OCI-LY3 (cell line): Measurements from ENCODE around the gene NIN.

Experiments
- H2AFZ ChIP-seq: fragments of 200-600, 300-600 bp; shearing (Covaris generic); 2 replicates; pipeline ENCODE4 v1.6.0; 2014; ENCODE audit warnings: antibody characterized with exemption, low read depth, low read length
- H3K27ac ChIP-seq: fragments of 200-600, 300-600 bp; sonication (generic); 2 replicates; pipeline ENCODE4 v1.5.1; 2014; ENCODE audit warnings: mild to moderate bottlenecking, low read length, moderate library complexity, mixed read lengths
- H3K27me3 ChIP-seq: fragments of 200-600, 300-600 bp; sonication (generic); 2 replicates; pipeline ENCODE4 v1.6.1; 2014; ENCODE audit warnings: low read depth, low read length, mixed read lengths
- H3K36me3 ChIP-seq: fragments of 200-600, 300-600 bp; sonication (generic); replicated peaks from 2 replicates; pipeline ENCODE3; 2014; ENCODE audit warnings: low read depth, low read length, mixed read lengths
- H3K4me1 ChIP-seq: fragments of 300-600, 200-600 bp; sonication (generic); 2 replicates; pipeline ENCODE4 v1.6.1; 2014; ENCODE audit warnings: low read length, mixed read lengths
- H3K4me2 ChIP-seq: fragments of 200-600, 300-600 bp; sonication (generic); 2 replicates; pipeline ENCODE4 v1.6.1; 2014; ENCODE audit warnings: low read length, mixed read lengths
- H3K4me3 ChIP-seq: fragments of 300-600, 200-600 bp; sonication (generic); 2 replicates; pipeline ENCODE4 v1.5.1; 2014; ENCODE audit warnings: antibody characterized with exemption, mild to moderate bottlenecking, low read length, moderate library complexity
- H3K79me2 ChIP-seq: fragments of 300-600, 200-600 bp; shearing (Covaris generic); 2 replicates; pipeline ENCODE4 v1.6.1; 2014; ENCODE audit warnings: mild to moderate bottlenecking, low read length, mixed read lengths
- H3K9ac ChIP-seq: fragments of 300-600, 200-600 bp; shearing (Covaris generic); 2 replicates; pipeline ENCODE4 v1.6.0; 2014; ENCODE audit warnings: mild to moderate bottlenecking, low read length, moderate library complexity
- H3K9me3 ChIP-seq: fragments of 200-600, 300-600 bp; shearing (Covaris generic); 2 replicates; pipeline ENCODE4 v1.6.1; 2014; ENCODE audit warnings: low read length, mixed read lengths; ENCODE audit not compliant: insufficient read depth
- H4K20me1 ChIP-seq: fragments of 200-600, 300-600 bp; sonication (generic); 2 replicates; pipeline ENCODE4 v1.6.1; 2016; ENCODE audit warnings: low read length, mixed read lengths; ENCODE audit not compliant: insufficient read depth
- CTCF ChIP-seq: fragments of 200-600, 300-600 bp; sonication (generic); IDR thresholded peaks from 2 replicates; pipeline ENCODE4 v1.5.1; 2014; ENCODE audit warnings: antibody characterized with exemption, low read length, low read depth
- EZH2phosphoT487 ChIP-seq: fragments of 200-600 bp; shearing (Covaris generic); IDR thresholded peaks from 2 replicates; pipeline ENCODE4 v1.6.1; 2018; ENCODE audit warnings: antibody characterized with exemption, mixed run types, low read depth

The NIN gene

GRCh38 chr14:50846226-50846880 lies 15.4 kb upstream of the NIN start:
- H3K27me3 ChIP-seq: peaks cover 5% of the 10 kb centered on the region; the same call in 1 of the 2 replicates
- H3K9ac ChIP-seq: no peak overlapping the region
- H3K36me3 ChIP-seq: no peaks in the 10 kb centered on the region
- no peak overlapping the region for H3K4me3 ChIP-seq
- no peak overlapping the region for H3K27ac ChIP-seq
- TF ChIP-seq CTCF: no peak
- TF ChIP-seq EZH2phosphoT487: no peak
- H4K20me1 ChIP-seq: no peaks in the 10 kb centered on the region
- H3K79me2 ChIP-seq: no peaks in the 10 kb centered on the region
- no peaks in the 10 kb centered on the region for H3K4me1 ChIP-seq
- no peaks in the 10 kb centered on the region for H3K9me3 ChIP-seq
- no peak overlapping the region for H2AFZ ChIP-seq
- H3K4me2 ChIP-seq: no peak overlapping the region

DNA sequence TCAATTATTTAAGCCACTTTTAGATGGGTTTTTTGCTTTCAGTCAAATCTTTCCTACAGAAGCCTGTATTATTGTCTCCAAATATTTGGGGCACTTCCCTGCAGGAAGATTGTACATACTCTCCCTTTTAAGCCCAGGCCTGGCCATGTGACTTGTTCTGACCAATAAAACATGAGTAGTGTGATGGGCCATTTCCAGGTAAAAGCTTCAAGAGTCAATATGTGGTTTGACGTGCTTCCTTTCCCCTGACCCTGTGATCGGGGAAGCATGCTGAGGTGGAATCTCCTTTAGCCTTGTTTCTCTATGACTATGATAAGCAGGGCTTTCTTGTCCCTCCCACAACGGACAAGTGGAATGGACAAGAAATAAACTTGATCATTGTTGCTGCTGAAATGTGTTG lies 14.2 kb upstream of the NIN start:
- Histone ChIP-seq H3K4me2 (no peak overlapping the region), H3K27ac (no peak overlapping the region), H4K20me1 (no peaks in the 10 kb centered on the region), H3K9me3 (no peaks in the 10 kb centered on the region), H3K4me3 (no peak overlapping the region), H3K36me3 (no peaks in the 10 kb centered on the region), H3K27me3 (peaks cover 5% of the 10 kb centered on the region; the same call in 1 of the 2 replicates), H3K79me2 (no peaks in the 10 kb centered on the region), H2AFZ (no peak overlapping the region), H3K4me1 (no peaks in the 10 kb centered on the region), H3K9ac (no peak overlapping the region)
- TF ChIP-seq EZH2phosphoT487 (no peak), CTCF (no peak)

GRCh38 chr14:50844391-50844790 lies 13.4 kb upstream of the NIN start:
- no peaks in the 10 kb centered on the region for H3K79me2 ChIP-seq
- H3K9ac ChIP-seq: no peak overlapping the region
- no peak overlapping the region for H3K4me3 ChIP-seq
- H3K27ac ChIP-seq: no peak overlapping the region
- no peak overlapping the region for H2AFZ ChIP-seq
- no peak for TF ChIP-seq CTCF
- no peak for TF ChIP-seq EZH2phosphoT487
- H3K4me1 ChIP-seq: peaks cover 2% of the 10 kb centered on the region
- H4K20me1 ChIP-seq: no peaks in the 10 kb centered on the region
- no peaks in the 10 kb centered on the region for H3K9me3 ChIP-seq
- H3K27me3 ChIP-seq: peaks cover 5% of the 10 kb centered on the region; the same call in 1 of the 2 replicates
- no peak overlapping the region for H3K4me2 ChIP-seq
- H3K36me3 ChIP-seq: no peaks in the 10 kb centered on the region

- Histone ChIP-seq H4K20me1 (no peaks in the 10 kb centered on the region), H3K4me1 (peaks cover 15% of the 10 kb centered on the region), H3K27me3 (no peaks in the 10 kb centered on the region; the same call in 1 of the 2 replicates), H3K36me3 (no peaks in the 10 kb centered on the region), H3K27ac (no peak overlapping the region), H3K4me3 (no peak overlapping the region), H3K9ac (no peak overlapping the region), H3K4me2 (no peak overlapping the region), H3K9me3 (no peaks in the 10 kb centered on the region), H2AFZ (no peak overlapping the region), H3K79me2 (no peaks in the 10 kb centered on the region)
- no peak for TF ChIP-seq EZH2phosphoT487
- no peak for TF ChIP-seq CTCF
Measured at GRCh38 chr14:50839691-50840090, 8.7 kb upstream of the NIN start.
